ENCODE measurements around the gene NDUFAF5. TPM values are rescaled to one million over a fixed set of nuclear protein-coding genes. Genes with fewer than 3 reads are reported as not detected.

Gene NDUFAF5
- total RNA-seq, 6 donors from 2014 or later: 12.0 to 53.4 (median 17.7) TPM

- H3K4me1 ChIP-seq: no peaks in the 10 kb centered on the region
- no peak overlapping the region for H3K4me3 ChIP-seq
- TF ChIP-seq POLR2A (IDR thresholded peaks at IDR 0.05): no peak
- peaks cover 2 to 69% (median 14%) of the 10 kb centered on the region in 4 donors for H3K36me3 ChIP-seq
- 79 to 80% methylated on average over 4 of the region's 4 CpGs for WGBS, 2 donors
- no peaks in the 10 kb centered on the region for H3K9me3 ChIP-seq
- no peak for ATAC-seq (ENCODE audit: low FRiP score in 2 of 2)
- no peaks in the 10 kb centered on the region for H3K27me3 ChIP-seq
- H3K27ac ChIP-seq: no peak overlapping the region
- DNase-seq: no peak
These were observed 9.0 kb upstream of the NDUFAF5 start for GRCh38 chr20:13775867-13776266.

- no peaks in the 10 kb centered on the region for H3K4me1 ChIP-seq
- no peaks in the 10 kb centered on the region for H3K9me3 ChIP-seq
- H3K36me3 ChIP-seq: peaks cover 2 to 71% (median 16%) of the 10 kb centered on the region in 4 donors
- DNase-seq: no peak
- WGBS, 2 donors: 60 to 76% methylated on average over 4 of the region's 4 CpGs
- ATAC-seq (ENCODE audit: low FRiP score in 2 of 2): no peak
- TF ChIP-seq CTCF (IDR thresholded peaks at IDR 0.05): no peak
- TF ChIP-seq EP300 (IDR thresholded peaks at IDR 0.05): no peak
- no peak for TF ChIP-seq POLR2A (IDR thresholded peaks at IDR 0.05)
- TF ChIP-seq POLR2AphosphoS5 (IDR thresholded peaks at IDR 0.05): no peak
- no peak overlapping the region for H3K27ac ChIP-seq
- no peaks in the 10 kb centered on the region for H3K27me3 ChIP-seq
- no peak overlapping the region for H3K4me3 ChIP-seq
These were observed 7.6 kb upstream of the NDUFAF5 start for GRCh38 chr20:13777171-13777601.

GRCh38 chr20:13778827-13779226 is 6.0 kb upstream of the NDUFAF5 start:
- Histone ChIP-seq H3K27me3 (no peaks in the 10 kb centered on the region), H3K4me1 (peaks cover 5 to 7% (median 6%) of the 10 kb centered on the region in 4 donors), H3K36me3 (peaks cover 2 to 64% (median 16%) of the 10 kb centered on the region in 4 donors), H3K27ac (no peak overlapping the region), H3K4me3 (no peak overlapping the region), H3K9me3 (no peaks in the 10 kb centered on the region)
- WGBS, 2 donors: 100% methylated on average over 3 of the region's 3 CpGs
- TF ChIP-seq CTCF (IDR thresholded peaks at IDR 0.05) (no peak), POLR2AphosphoS5 (IDR thresholded peaks at IDR 0.05) (no peak), POLR2A (IDR thresholded peaks at IDR 0.05) (no peak), EP300 (IDR thresholded peaks at IDR 0.05) (no peak)
- no peak for DNase-seq
- no peak for ATAC-seq (ENCODE audit: low FRiP score in 2 of 2)

- H3K4me1 ChIP-seq: peaks cover 19 to 38% (median 27%) of the 10 kb centered on the region in 4 donors
These were observed 1.3 kb upstream of the NDUFAF5 start for GRCh38 chr20:13783528-13783927.

GRCh38 chr20:13784271-13784892 is 446 bp upstream of the NDUFAF5 start:
- WGBS, 2 donors: 1 to 2% methylated on average over 26 of the region's 26 CpGs
- Histone ChIP-seq H3K4me3 (peak overlapping the region; percentile 66 to 90 (median 70)), H3K36me3 (peaks cover 0 to 38% (median 5%) of the 10 kb centered on the region in 4 donors), H3K27ac (peak overlapping the region; percentile 88 to 94 (median 91)), H3K27me3 (no peaks in the 10 kb centered on the region), H3K9me3 (no peaks in the 10 kb centered on the region), H3K4me1 (peaks cover 19 to 38% (median 27%) of the 10 kb centered on the region in 4 donors)
- TF ChIP-seq CTCF (IDR thresholded peaks at IDR 0.05): no peak
- no peak for TF ChIP-seq POLR2A (IDR thresholded peaks at IDR 0.05)
- no peak for TF ChIP-seq POLR2AphosphoS5 (IDR thresholded peaks at IDR 0.05)
- TF ChIP-seq EP300 (IDR thresholded peaks at IDR 0.05): no peak
- peak in 1 of 2 donors; percentile 44 for DNase-seq
- ATAC-seq (ENCODE audit: low FRiP score in 2 of 2): peak; percentile 4 to 17

More at GRCh38 chr20:13783528-13783927, 1.3 kb upstream of the NDUFAF5 start:
- H3K36me3 ChIP-seq: peaks cover 0 to 30% (median 2%) of the 10 kb centered on the region in 4 donors
- 92 to 96% methylated on average over 13 of the region's 13 CpGs for WGBS, 2 donors
- ATAC-seq (ENCODE audit: low FRiP score in 2 of 2) (no peak), DNase-seq (no peak)
- no peak overlapping the region for H3K27ac ChIP-seq
- H3K27me3 ChIP-seq: no peaks in the 10 kb centered on the region
- no peaks in the 10 kb centered on the region for H3K9me3 ChIP-seq
- TF ChIP-seq POLR2A (IDR thresholded peaks at IDR 0.05): no peak
- TF ChIP-seq EP300 (IDR thresholded peaks at IDR 0.05): no peak
- no peak for TF ChIP-seq CTCF (IDR thresholded peaks at IDR 0.05)
- TF ChIP-seq POLR2AphosphoS5 (IDR thresholded peaks at IDR 0.05): no peak
- peak overlapping the region in 1 of 4 donors; percentile 71 for H3K4me3 ChIP-seq

All from upper lobe of left lung (tissue), 6 donors.